ENCODE data around the gene TET3.

TET3 gene

GRCh38 chr2:73964223-73964622, 20.5 kb upstream of the TET3 start:
- DNase-seq (ENCODE audit: low spot score): no peak

DNA sequence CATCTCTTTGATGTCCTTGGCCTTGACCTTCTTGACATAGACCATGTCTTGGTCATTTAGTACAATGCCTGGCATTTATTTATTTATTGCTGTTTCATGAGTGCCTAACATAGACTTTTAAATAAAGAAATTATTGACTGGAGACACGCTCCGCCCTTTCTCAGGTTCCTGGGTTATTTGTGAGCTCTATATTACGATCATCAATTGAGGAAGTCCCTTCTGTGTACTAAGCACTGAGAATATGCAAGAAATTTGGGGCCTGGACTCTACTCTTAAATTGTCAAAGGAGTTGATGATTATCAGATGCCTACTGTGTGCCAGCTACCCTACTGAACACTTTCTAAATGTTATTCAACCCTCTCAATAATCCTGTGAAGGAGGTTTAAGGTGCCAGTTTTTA, 19.7 kb upstream of the TET3 start:
- DNase-seq (ENCODE audit: low spot score): no peak

DNA sequence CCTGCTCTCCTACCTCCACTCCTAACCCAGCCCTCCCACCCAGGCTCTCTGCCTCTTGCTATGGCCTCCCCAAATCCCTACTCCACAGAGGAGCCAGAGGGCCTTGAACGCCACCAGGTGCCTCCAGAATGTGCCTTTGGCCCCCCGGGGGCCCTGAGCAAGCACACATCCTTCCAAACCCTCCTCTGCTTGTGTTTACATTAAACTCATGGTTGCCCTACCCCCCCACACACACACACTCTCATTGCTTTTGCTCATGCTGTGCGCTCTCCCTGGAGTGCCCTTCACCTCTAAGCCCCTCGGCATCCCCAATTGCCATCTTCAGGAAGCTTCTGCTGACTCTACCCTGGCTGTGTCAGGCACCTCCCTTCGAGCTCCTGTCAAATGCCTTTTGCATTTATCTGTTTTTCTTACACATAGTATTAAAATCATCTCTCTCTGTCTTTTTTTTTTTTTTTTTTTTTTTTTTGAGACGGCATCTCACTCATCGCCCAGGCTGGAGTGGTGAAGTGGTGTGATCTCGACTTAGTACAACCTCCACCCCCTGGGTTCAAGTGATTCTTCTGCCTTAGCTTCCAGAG, 16.3 kb upstream of the TET3 start:
- no peak for DNase-seq (ENCODE audit: low spot score)

DNA sequence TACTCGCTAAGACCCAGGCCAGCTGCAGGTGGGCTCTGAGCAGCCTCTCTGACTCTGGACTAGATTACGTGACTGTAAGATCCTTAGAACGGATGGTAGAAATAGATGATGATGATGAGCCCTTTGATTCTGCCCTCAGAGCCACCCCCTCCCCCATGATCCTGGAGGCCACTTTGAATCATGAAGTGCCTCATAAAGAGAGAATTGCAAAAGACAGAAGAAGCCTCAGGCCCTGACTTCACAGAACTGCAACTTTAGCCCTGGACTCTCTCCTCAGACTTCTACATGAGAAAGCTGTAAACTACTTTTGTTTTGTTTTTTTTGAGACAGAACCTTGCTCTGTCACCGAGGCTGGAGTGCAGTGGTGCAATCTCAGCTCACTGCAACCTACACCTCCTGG, 15.4 kb upstream of the TET3 start:
- no peak for DNase-seq (ENCODE audit: low spot score)

- no peak for DNase-seq (ENCODE audit: low spot score)
Measured at GRCh38 chr2:73970141-73970803, 14.4 kb upstream of the TET3 start.

DNA sequence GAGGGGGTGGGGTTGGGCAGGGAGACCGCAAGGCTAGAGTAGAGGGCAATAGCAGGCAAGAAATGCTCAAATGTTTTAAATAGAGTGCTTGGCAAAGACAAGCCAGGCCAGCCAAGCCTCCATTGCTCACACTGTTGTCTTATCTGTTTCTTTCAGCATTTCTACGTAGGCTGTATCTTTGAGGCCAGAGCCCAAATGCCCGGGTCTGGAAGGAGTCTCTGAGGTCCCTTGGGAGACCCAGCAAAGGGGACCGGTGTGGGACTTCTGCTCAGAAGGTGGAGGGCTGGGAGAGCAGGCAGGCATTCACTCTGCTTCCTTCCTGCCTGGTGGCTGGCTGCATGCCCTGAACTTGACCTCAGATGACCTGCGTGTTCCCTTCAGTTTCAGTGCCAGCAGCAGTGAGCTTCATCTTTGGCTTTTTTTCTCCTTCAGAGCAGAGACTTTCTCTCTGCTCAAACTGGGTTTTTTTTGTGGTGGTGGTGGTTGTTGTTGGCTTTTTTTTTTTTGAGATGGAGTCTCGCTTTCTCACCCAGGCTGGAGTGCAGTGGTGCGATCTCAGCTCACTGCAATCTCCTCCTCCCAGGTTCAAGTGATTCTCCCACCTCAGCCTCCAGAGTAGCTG, 13.7 kb upstream of the TET3 start:
- peak; percentile 70 for DNase-seq (ENCODE audit: low spot score)

- no peak for DNase-seq (ENCODE audit: low spot score)
Measured at GRCh38 chr2:73971722-73972121, 13.0 kb upstream of the TET3 start.

DNA sequence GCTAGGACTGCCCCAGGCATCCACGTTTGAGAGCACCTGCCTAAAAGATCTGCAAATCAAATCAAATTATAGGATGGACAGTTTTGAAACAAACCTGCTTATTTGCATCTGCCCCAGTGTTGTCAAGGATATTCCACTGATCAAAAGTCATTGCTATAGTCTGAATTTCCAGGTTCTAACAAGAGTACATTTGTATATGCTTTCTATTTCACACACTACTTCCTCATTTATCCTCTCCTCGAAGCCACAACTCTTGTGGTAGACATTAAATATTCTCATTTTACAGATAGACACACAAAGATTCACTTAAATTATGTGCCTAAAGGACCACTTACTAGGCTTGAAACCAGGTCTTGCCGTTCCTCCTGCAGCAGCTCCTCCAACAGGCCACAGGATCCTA, 11.9 kb upstream of the TET3 start:
- DNase-seq (ENCODE audit: low spot score): no peak

DNA sequence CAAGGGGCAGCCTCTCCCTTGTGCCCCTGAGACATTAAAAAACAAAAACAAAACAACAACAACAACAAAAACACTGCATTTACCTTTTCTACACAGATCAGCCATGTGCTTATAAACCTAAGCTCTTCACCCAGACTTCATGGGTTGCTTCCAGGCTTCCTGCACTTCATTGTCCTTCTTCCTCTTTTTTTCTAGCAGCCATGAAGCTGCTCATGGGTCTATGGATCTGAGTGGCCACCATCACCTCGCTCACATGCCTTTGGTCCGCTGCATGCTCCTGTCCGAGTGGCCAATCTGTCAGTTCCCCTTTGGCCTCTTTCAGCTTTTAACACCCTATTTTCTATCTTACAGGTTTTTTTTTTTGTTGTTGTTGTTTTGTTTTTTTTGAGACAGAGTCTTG, 9.0 kb upstream of the TET3 start:
- DNase-seq (ENCODE audit: low spot score): no peak

DNA sequence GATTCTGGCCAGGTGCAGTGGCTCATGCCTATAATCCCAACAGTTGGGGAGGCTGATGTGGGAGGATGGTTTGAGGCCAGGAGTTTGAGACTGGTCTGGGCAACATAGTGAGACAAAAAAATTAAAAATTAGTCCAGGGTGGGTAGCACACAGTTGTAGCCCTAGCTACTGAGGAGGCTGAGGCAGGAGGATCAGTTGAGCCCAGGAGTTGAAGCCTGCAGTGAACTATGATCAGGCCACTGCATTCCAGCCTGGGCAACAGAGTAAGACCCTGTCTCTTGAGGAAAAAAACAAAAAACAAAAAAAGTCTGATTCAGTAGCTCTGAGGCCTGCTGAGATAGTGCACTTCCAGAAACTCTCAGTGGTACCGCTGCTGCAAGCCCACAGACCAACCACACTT, 7.9 kb upstream of the TET3 start:
- DNase-seq (ENCODE audit: low spot score): no peak

GRCh38 chr2:73977466-73977865, 7.2 kb upstream of the TET3 start:
- DNase-seq (ENCODE audit: low spot score): no peak

- no peak for DNase-seq (ENCODE audit: low spot score)
Measured at GRCh38 chr2:73979021-73979420, 5.7 kb upstream of the TET3 start.

GRCh38 chr2:73979686-73980085, 5.0 kb upstream of the TET3 start:
- no peak for DNase-seq (ENCODE audit: low spot score)

- DNase-seq (ENCODE audit: low spot score): no peak
Measured at GRCh38 chr2:73980566-73980965, 4.1 kb upstream of the TET3 start.

- peak; percentile 46 for DNase-seq (ENCODE audit: low spot score)
Measured at GRCh38 chr2:73981081-73982001, 3.4 kb upstream of the TET3 start.

DNA sequence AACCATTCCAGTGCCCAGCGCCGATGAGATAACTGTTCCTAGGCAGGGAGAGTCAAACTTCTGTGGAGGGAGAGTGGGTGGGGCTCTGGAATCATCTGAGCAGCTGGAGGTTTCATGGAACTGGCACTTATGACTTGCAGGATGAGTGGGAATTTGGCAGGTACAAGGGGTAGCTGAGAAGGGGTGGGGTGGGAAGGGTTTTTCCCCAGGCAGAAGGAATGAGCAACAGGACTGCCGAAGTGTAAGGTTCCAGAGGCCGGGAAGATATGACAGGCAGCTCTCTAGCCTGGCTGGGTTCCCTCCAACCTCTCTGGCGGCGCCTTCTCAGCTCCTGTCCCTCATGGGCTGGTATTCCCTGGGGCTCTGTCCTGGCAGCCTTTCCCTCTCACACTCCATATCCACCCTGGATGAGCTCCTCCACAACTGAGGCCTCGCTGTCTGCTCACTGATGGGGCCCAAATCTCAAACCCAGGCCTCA, 2.5 kb upstream of the TET3 start:
- DNase-seq (ENCODE audit: low spot score): no peak

GRCh38 chr2:73983322-73984202, 1.1 kb upstream of the TET3 start:
- DNase-seq (ENCODE audit: low spot score): no peak

- DNase-seq (ENCODE audit: low spot score): no peak
Measured at GRCh38 chr2:73984922-73985307, 205 bp downstream of the TET3 start.

DNA sequence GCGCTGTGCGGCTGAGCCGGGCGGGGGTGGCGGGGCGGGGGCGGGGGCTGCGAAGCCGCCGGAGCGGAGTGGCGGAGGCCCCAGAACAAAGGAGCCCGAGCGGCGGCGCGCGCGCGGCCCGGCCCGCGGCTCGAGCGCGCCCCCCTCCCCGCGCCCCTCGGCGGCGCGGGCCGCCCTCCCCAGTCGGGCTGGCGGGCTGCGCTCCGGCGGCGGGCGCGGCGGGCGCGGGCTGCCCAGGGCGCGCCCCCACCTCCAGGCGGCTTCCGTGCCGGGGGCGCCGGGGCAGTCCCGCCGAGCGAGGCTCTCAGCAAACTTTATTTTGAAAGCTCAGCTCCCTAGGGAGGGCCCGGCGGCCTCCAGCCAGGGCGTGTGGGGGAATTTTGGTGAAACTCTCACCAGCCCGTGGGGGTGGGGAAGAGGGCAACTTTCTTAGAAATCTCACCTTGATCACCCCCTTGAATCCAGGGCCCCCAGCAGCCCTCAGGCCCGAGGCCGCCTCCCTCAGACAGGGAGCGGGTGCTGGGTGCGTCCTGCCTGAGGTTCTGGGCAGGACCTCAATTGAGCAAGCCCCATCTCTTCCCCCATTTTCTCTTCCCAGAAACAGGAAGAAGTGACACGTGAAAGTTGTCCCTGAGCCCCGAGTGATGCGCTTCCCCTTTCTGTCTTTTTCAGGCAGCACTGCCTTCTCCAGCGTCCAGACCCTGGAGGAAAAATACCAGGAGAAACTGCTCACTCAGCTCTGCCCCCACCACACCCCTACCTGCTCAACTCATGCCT, 786 bp downstream of the TET3 start:
- DNase-seq (ENCODE audit: low spot score): no peak

DNA sequence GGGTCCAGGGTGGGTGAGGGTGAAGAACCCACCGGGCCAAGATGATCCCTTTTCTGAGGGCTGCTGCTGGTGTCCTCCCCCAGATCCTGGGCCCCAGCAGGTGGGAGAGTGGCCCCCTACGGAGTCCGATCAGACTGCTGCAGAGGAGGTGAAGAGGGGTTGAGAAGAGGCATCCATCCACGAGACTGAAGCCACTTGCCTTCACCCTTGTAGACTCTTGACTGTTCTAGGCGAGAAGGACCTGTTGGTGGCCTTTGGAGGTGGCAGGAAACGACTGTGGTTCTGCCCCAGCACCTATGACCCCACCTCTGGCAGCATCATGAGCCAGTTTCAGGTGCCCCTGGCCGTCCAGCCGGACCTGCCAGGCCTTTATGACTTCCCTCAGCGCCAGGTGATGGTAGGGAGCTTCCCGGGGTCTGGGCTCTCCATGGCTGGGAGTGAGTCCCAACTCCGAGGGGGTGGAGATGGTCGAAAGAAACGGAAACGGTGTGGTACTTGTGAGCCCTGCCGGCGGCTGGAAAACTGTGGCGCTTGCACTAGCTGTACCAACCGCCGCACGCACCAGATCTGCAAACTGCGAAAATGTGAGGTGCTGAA, 1.5 kb downstream of the TET3 start:
- no peak for DNase-seq (ENCODE audit: low spot score)

All from SK-N-DZ (cell line).